GM13977 (cell line): ENCODE results near the gene MCTP2.
"Not testable (repeated sequence)": the region's sequence is repeated elsewhere in the genome, so short reads cannot be mapped to it uniquely, and the experiment has no call there.

Experiments
- DNase-seq: peaks from one replicate; pipeline ENCODE4 v3.0.0; 2012; ENCODE audit warnings: low spot score
- CTCF ChIP-seq: IDR thresholded peaks from 2 replicates; pipeline ENCODE4 v1.5.1; 2012; ENCODE audit warnings: mild to moderate bottlenecking, control low read depth; ENCODE audit not compliant: insufficient read depth; ENCODE audit errors: extremely low read depth, missing control alignments
- in situ Hi-C: fragments of 300-500 bp; cut with MboI; formaldehyde crosslinking; loops from one replicate; pipeline ENCODE4 v1.12.0; 2022; ENCODE audit warnings: low sequenced_read_pairs, low pct_unique_long_range_greater_than_20kb, mixed read lengths, inconsistent platforms; ENCODE audit not compliant: unreplicated experiment

The MCTP2 gene

GRCh38 chr15:94485148-94485719 is 253.9 kb downstream of the MCTP2 start:
- in situ Hi-C loops = no loop called here
- no peak for TF ChIP-seq CTCF
- DNase-seq = no peak

DNA sequence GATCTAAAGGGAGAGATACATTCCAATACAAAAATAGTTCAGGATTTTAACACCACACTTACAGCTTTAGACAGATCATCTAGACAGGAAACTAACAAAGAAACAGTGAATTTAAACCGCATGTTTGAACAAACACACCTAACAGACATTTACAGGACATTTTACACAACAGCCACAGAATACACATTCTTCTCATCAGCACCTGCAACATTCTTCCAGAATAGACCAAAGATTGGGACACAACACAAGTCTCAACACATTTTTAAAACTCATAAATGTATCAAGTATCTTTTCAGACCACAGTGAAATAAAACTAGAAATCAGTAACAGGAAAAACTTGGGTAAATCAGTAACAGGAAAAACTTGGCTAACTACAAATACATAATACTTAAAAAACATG is 256.3 kb downstream of the MCTP2 start:
- in situ Hi-C loops = no loop called here
- DNase-seq = no peak
- TF ChIP-seq CTCF = no peak

DNA sequence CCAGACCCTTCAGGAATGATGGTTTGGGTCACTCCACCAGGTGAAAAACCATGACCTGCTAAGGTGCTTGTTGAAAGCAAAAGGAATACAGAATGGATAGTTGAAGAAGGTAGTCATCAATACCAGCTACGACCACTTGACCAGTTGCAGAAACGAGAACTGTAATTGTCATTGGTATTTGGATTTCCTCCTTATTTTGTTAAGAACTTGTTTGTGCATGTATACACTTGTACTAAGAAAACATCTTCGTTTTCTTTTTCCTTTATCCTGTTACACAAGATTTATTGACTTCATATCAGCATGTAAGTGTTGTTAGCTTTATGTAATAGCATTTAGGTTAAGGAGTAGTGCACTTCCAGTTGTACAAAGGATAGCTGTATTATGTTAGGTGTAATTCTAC is 261.8 kb downstream of the MCTP2 start:
- in situ Hi-C loops = no loop called here
- no peak for TF ChIP-seq CTCF

DNA sequence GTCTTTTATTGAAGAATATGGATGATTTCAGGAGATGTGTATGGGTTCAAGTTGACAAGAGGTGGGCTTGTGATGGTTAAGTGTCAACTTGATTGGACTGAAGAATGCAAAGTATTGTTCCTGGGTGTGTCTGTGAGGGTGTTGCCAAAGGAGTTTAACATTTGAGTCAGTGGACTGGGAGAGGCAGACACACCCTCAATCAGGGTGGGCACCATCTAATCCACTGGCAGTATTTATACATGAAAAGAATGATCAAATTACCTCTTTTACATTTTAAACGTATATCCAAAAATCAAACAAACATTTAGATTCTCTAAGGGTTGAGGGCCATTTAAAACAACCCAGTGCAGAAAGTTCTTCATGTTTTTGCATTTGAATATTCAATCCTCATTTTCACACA is 262.2 kb downstream of the MCTP2 start:
- in situ Hi-C loops, DNase-seq: not testable (repeated sequence)

More for the DNA sequence above, 261.8 kb downstream of the MCTP2 start:
- no peak for DNase-seq

GRCh38 chr15:94494732-94495131 is 263.4 kb downstream of the MCTP2 start:
- no peak for DNase-seq
- in situ Hi-C loops = no loop called here
- no peak for TF ChIP-seq CTCF

GRCh38 chr15:94503293-94503692 is 271.9 kb downstream of the MCTP2 start:
- in situ Hi-C loops = no loop called here
- DNase-seq = no peak
- TF ChIP-seq CTCF = no peak

DNA sequence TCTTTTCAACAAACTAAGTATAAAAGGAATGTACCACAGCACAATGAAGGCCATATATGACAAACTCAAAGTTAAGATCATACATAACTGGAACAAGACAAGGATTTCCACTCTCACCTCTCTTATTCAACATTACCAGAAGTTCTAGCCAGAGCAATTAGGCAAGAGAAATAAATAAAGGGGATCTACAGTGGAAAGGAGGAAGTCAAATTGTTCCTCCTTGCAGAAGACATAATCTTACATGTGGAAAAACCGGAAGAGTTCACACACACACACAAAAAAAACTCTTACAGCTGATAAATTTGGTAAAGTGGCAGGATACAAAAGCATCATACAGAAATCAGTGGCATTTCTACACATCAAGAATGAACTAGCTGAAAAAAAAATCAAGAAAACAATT is 277.9 kb downstream of the MCTP2 start:
- no peak for TF ChIP-seq CTCF
- in situ Hi-C loops = no loop called here

More for the DNA sequence above, 277.9 kb downstream of the MCTP2 start:
- DNase-seq = no peak
